GM13977 (cell line): ENCODE results near the gene SLAMF8.

Source experiments
- DNase-seq: peaks from one replicate; pipeline ENCODE4 v3.0.0; 2012; ENCODE audit warnings: low spot score
- in situ Hi-C: fragments of 300-500 bp; cut with MboI; formaldehyde crosslinking; loops from one replicate; pipeline ENCODE4 v1.12.0; 2022; ENCODE audit warnings: low sequenced_read_pairs, low pct_unique_long_range_greater_than_20kb, mixed read lengths, inconsistent platforms; ENCODE audit not compliant: unreplicated experiment
- TF ChIP-seq, protein P1 (sequence below): IDR thresholded peaks from 2 replicates; pipeline ENCODE4 v1.5.1; 2012; ENCODE audit warnings: mild to moderate bottlenecking, control low read depth; ENCODE audit not compliant: insufficient read depth; ENCODE audit errors: extremely low read depth, missing control alignments

SLAMF8 gene

GRCh38 chr1:159857889-159858288 lies 31.2 kb downstream of the SLAMF8 start:
- no peak for DNase-seq
- in situ Hi-C loops: no loop called here
- TF ChIP-seq, protein P1, sequence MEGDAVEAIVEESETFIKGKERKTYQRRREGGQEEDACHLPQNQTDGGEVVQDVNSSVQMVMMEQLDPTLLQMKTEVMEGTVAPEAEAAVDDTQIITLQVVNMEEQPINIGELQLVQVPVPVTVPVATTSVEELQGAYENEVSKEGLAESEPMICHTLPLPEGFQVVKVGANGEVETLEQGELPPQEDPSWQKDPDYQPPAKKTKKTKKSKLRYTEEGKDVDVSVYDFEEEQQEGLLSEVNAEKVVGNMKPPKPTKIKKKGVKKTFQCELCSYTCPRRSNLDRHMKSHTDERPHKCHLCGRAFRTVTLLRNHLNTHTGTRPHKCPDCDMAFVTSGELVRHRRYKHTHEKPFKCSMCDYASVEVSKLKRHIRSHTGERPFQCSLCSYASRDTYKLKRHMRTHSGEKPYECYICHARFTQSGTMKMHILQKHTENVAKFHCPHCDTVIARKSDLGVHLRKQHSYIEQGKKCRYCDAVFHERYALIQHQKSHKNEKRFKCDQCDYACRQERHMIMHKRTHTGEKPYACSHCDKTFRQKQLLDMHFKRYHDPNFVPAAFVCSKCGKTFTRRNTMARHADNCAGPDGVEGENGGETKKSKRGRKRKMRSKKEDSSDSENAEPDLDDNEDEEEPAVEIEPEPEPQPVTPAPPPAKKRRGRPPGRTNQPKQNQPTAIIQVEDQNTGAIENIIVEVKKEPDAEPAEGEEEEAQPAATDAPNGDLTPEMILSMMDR: no peak

DNA sequence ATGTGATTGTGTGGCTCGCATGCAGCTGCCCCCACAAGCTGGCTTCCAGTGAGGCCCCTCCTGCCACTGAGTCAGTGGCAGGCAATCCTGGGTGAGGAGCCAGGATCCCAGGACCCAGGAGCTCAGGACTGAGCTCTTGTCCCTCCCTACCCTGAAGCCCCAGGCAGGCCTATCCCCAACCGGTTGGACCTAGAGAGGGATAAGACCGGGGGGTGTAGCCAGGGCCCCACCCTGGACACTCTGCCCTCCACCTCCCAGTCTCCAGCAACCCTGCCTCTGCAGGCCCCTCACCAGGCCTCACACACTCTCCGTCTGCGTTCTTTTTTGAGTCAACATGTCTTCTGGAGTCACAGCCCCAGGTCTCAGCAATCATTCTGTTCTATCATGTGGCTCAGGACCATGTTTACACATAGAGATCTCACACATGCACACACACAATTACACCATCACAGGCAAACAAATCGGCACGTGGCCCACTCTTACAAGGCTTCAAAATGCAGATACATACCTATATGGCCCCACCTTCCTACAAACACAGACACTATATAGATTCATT lies 33.2 kb downstream of the SLAMF8 start:
- in situ Hi-C loops: no loop called here
- no peak for DNase-seq
- TF ChIP-seq, protein P1: no peak

- in situ Hi-C loops: no loop called here
- TF ChIP-seq, protein P1: no peak
- DNase-seq: no peak
Measured at GRCh38 chr1:159860456-159860855, 33.8 kb downstream of the SLAMF8 start.

- DNase-seq: no peak
- TF ChIP-seq, protein P1: no peak
- in situ Hi-C loops: no loop called here
Measured at GRCh38 chr1:159861218-159861617, 34.5 kb downstream of the SLAMF8 start.

DNA sequence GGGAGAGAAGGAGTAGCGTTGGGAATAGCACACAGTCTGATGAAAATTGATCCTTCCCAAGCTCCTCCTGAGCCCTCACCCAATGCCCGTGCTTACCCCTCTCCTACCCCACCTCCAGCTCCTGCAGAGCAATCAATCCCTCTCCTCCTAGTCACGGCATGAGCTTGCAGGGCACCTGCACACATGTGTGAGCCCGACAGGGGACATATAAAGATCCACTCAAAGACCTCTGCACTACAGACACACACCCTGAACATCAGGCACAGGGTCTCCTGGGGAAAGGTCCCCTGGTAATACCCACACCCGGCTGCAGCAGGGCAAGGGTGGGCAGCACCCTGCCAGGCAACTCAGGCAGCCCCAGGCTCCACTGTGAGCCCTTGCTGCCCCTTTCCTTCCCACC lies 35.4 kb downstream of the SLAMF8 start:
- DNase-seq: no peak
- TF ChIP-seq, protein P1: no peak
- in situ Hi-C loops: no loop called here

DNA sequence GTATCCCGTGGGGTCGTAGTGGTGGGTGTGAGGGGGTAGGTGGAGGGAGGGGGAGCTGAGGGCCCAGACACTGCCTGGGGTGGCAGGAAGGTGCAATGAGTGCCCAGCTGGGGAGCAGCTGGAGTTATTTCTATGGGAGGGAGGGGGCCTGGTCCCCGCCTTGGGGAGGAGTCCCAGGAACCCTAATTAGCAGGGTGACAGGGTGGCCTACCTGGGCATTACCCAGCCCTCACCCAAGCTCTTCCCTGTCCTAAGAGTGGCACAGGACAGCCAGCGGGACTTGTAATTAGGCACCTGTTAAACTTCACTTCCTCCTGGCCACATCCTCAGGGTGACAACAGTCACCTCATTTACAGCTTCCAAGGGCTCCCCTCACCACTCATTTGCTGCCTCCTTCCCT lies 35.9 kb downstream of the SLAMF8 start, which contains the start of gene VSIG8:
VSIG8 (minus strand) TSS at position 101 of the 400 bp plus-strand sequence. CDS start 136 bp downstream, outside the sequence.
- in situ Hi-C loops: no loop called here

More for the DNA sequence above, 35.9 kb downstream of the SLAMF8 start, which contains the start of gene VSIG8:
- DNase-seq: no peak
- TF ChIP-seq, protein P1: no peak
